ENCODE data around the gene CSAD.

GRCh38 chr12:53213348-53213747, 32.6 kb upstream of the CSAD start:
- TF ChIP-seq POLR2A (IDR thresholded peaks at IDR 0.05), result peak in 1 of 2 donors; percentile 30
- peak; percentile 94 to 98 (median 96) for TF ChIP-seq CTCF (IDR thresholded peaks at IDR 0.05)

All from uterus (tissue), 2 donors.